ENCODE measurements around the gene TMEM143. TPM values are rescaled to one million over a fixed set of nuclear protein-coding genes. Genes with fewer than 3 reads are reported as not detected.

The TMEM143 gene
- total and polyA plus RNA-seq, 4 donors = 4.1 to 12.3 (median 9.3) TPM

GRCh38 chr19:48403606-48404005, 39.9 kb upstream of the TMEM143 start:
- ATAC-seq (ENCODE audit: insufficient read depth, low FRiP score) = no peak
- DNase-seq = peak; percentile 53 to 73 (median 59)
- TF ChIP-seq CTCF (IDR thresholded peaks at IDR 0.05; ENCODE audit: control extremely low read depth, extremely low read depth) = no peak
- Histone ChIP-seq H3K4me1 (ENCODE audit: control insufficient read depth in 5 of 5, insufficient read depth in 5 of 5, low read length in 5 of 5) (no peaks in the 10 kb centered on the region), H3K9ac (ENCODE audit: insufficient read depth in 1 of 2, low read length in 2 of 2) (no peak overlapping the region), H3K27ac (ENCODE audit: low read depth in 1 of 2, low read length in 1 of 2) (no peak overlapping the region), H3K36me3 (ENCODE audit: control insufficient read depth in 4 of 4, insufficient read depth in 4 of 4, low read length in 4 of 4) (no peaks in the 10 kb centered on the region), H3K27me3 (ENCODE audit: control insufficient read depth in 3 of 3, insufficient read depth in 3 of 3, low read length in 2 of 3) (peaks cover 0 to 4% (median 0%) of the 10 kb centered on the region in 3 donors), H3K4me3 (no peak overlapping the region), H3K9me3 (ENCODE audit: control insufficient read depth in 4 of 4, insufficient read depth in 3 of 4, low read length in 3 of 4) (peaks cover 0 to 7% (median 0%) of the 10 kb centered on the region in 4 donors)
- 32 to 46% methylated on average over 3 of the region's 3 CpGs for WGBS, 2 donors

- H3K4me3 ChIP-seq = no peak overlapping the region
- 67 to 73% methylated on average over 5 of the region's 5 CpGs for WGBS, 2 donors
- peaks cover 0 to 15% (median 0%) of the 10 kb centered on the region in 5 donors for H3K4me1 ChIP-seq (ENCODE audit: control insufficient read depth in 5 of 5, insufficient read depth in 5 of 5, low read length in 5 of 5)
- H3K9me3 ChIP-seq (ENCODE audit: control insufficient read depth in 4 of 4, insufficient read depth in 3 of 4, low read length in 3 of 4) = peaks cover 0 to 7% (median 0%) of the 10 kb centered on the region in 4 donors
- TF ChIP-seq CTCF (IDR thresholded peaks at IDR 0.05; ENCODE audit: control extremely low read depth, extremely low read depth) = no peak
- H3K9ac ChIP-seq (ENCODE audit: insufficient read depth in 1 of 2, low read length in 2 of 2) = no peak overlapping the region
- peaks cover 4 to 19% (median 17%) of the 10 kb centered on the region in 3 donors for H3K27me3 ChIP-seq (ENCODE audit: control insufficient read depth in 3 of 3, insufficient read depth in 3 of 3, low read length in 2 of 3)
- ATAC-seq (ENCODE audit: insufficient read depth, low FRiP score) (no peak), DNase-seq (no peak)
- H3K27ac ChIP-seq (ENCODE audit: low read depth in 1 of 2, low read length in 1 of 2) = no peak overlapping the region
- no peaks in the 10 kb centered on the region for H3K36me3 ChIP-seq (ENCODE audit: control insufficient read depth in 4 of 4, insufficient read depth in 4 of 4, low read length in 4 of 4)
Observed at GRCh38 chr19:48401287-48401686, 37.5 kb upstream of the TMEM143 start.

GRCh38 chr19:48400018-48400742, 36.4 kb upstream of the TMEM143 start:
- Histone ChIP-seq H3K9ac (ENCODE audit: insufficient read depth in 1 of 2, low read length in 2 of 2) (no peak overlapping the region), H3K4me1 (ENCODE audit: control insufficient read depth in 5 of 5, insufficient read depth in 5 of 5, low read length in 5 of 5) (peaks cover 0 to 15% (median 0%) of the 10 kb centered on the region in 5 donors), H3K36me3 (ENCODE audit: control insufficient read depth in 4 of 4, insufficient read depth in 4 of 4, low read length in 4 of 4) (no peaks in the 10 kb centered on the region), H3K4me3 (no peak overlapping the region), H3K27me3 (ENCODE audit: control insufficient read depth in 3 of 3, insufficient read depth in 3 of 3, low read length in 2 of 3) (peaks cover 0 to 28% (median 26%) of the 10 kb centered on the region in 3 donors), H3K27ac (ENCODE audit: low read depth in 1 of 2, low read length in 1 of 2) (no peak overlapping the region), H3K9me3 (ENCODE audit: control insufficient read depth in 4 of 4, insufficient read depth in 3 of 4, low read length in 3 of 4) (peaks cover 0 to 1% (median 0%) of the 10 kb centered on the region in 4 donors)
- DNase-seq (peak in 2 of 3 donors; percentile 35 to 44), ATAC-seq (ENCODE audit: insufficient read depth, low FRiP score) (no peak)
- 48 to 57% methylated on average over 14 of the region's 14 CpGs for WGBS, 2 donors
- no peak for TF ChIP-seq CTCF (IDR thresholded peaks at IDR 0.05; ENCODE audit: control extremely low read depth, extremely low read depth)
